Uterus (tissue), 2 donors: ENCODE data around the gene CTPS2.

Experiments
- POLR2A ChIP-seq, 2 donors: fragments of 450-650 bp; IDR thresholded peaks; one replicate each; pipeline ENCODE4 v1.6.1; 2016; ENCODE audit warnings: antibody characterized with exemption in 2 of 2, mild to moderate bottlenecking in 1 of 2, moderate library complexity in 1 of 2
- TF ChIP-seq, protein P1 (sequence below), 4 experiments: fragments of 200-600 bp in 2 of 4; fragments of 450-650 bp in 2 of 4; sonication (generic) in 2 of 4; IDR thresholded peaks; one replicate each; pipeline ENCODE4 v1.5.1; 2016 to 2019; ENCODE audit warnings: antibody characterized with exemption in 4 of 4, mild to moderate bottlenecking in 2 of 4, moderate library complexity in 1 of 4

GRCh38 chrX:16705370-16705769 lies 7.1 kb downstream of the CTPS2 start:
- TF ChIP-seq, protein P1, sequence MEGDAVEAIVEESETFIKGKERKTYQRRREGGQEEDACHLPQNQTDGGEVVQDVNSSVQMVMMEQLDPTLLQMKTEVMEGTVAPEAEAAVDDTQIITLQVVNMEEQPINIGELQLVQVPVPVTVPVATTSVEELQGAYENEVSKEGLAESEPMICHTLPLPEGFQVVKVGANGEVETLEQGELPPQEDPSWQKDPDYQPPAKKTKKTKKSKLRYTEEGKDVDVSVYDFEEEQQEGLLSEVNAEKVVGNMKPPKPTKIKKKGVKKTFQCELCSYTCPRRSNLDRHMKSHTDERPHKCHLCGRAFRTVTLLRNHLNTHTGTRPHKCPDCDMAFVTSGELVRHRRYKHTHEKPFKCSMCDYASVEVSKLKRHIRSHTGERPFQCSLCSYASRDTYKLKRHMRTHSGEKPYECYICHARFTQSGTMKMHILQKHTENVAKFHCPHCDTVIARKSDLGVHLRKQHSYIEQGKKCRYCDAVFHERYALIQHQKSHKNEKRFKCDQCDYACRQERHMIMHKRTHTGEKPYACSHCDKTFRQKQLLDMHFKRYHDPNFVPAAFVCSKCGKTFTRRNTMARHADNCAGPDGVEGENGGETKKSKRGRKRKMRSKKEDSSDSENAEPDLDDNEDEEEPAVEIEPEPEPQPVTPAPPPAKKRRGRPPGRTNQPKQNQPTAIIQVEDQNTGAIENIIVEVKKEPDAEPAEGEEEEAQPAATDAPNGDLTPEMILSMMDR (IDR thresholded peaks at IDR 0.05): no peak
- TF ChIP-seq POLR2A (IDR thresholded peaks at IDR 0.05): no peak
